GM21619 (cell line): ENCODE results near the gene AXIN2.

Experiments used
- ATAC-seq: cut with Tn5 transposase; IDR thresholded peaks from one replicate; pipeline ENCODE4 v1.9.1; 2021; ENCODE audit not compliant: unreplicated experiment

Gene AXIN2

DNA sequence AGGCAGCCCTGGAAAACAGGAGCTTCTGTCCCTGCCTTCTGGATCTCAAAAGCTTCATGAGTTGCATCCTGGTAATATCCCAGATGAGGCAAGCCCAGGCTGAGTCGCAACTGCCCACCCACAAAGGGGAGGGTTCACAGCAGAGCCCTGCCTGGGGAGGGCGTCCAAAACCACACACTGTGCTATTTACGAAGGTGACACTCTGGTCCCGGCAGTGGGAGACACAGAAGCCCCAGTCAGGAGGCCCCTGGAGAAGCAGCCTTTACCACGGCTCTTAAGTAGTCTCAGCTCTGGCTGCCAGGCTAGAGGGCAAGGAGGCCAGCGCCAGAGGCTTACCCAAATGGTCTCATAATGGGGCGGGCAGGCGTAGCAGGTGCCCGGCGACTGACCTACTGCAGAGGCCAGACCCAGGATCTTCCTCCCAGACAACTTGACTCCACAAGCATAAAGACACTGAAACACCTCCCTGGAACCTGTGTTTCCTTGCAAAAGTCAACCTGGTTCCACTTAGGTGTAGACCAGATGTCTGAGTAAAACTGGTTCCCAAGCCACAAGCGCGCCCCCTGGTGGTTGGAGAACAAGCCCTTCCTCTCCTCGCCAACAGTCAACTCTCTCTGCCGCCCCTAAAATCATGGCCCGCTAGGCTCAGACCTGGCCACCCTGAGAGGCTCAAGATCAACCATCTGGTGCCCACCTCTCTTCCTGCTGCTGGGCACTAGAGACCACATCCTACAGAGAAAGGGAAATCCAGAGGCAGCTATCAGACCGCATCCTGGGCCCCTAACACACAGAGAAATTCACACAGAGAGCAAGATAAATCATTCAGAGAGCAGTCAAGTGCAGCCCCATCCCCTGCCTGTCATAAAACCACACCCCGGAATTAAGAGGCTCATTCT lies 5.2 kb downstream of the AXIN2 start:
- no peak for ATAC-seq

DNA sequence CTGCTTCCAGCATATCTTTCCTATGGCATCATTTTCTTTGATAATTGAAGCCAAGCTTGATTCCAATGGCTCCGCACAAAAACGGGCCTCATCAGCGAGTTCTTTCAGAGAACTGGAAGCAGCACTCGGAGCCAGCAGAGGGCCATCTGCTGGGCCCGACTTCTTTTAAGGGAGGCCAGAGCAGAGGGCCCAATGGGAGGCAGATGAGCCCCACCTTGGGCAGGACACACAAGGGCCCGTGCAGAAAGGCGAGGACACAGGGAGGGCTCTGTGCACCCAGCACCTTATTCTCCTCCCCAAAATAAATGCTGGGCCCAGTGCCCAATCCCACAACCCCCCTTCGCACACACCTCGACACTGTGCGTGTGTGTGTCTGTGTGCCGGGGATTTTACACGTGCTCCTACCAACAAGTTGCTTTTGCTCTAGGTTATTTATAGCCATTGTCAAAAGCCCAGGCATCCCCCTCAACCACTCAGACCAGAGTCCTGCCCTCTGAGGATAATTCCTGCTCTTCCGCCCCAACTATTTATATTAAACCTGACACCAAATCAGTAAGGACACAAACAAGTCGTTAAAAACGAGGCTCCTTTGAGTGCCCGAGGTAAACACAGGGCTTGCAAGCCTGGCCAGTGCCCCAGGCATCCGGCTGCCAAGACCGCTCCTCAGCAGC lies 6.8 kb downstream of the AXIN2 start:
- ATAC-seq: no peak

DNA sequence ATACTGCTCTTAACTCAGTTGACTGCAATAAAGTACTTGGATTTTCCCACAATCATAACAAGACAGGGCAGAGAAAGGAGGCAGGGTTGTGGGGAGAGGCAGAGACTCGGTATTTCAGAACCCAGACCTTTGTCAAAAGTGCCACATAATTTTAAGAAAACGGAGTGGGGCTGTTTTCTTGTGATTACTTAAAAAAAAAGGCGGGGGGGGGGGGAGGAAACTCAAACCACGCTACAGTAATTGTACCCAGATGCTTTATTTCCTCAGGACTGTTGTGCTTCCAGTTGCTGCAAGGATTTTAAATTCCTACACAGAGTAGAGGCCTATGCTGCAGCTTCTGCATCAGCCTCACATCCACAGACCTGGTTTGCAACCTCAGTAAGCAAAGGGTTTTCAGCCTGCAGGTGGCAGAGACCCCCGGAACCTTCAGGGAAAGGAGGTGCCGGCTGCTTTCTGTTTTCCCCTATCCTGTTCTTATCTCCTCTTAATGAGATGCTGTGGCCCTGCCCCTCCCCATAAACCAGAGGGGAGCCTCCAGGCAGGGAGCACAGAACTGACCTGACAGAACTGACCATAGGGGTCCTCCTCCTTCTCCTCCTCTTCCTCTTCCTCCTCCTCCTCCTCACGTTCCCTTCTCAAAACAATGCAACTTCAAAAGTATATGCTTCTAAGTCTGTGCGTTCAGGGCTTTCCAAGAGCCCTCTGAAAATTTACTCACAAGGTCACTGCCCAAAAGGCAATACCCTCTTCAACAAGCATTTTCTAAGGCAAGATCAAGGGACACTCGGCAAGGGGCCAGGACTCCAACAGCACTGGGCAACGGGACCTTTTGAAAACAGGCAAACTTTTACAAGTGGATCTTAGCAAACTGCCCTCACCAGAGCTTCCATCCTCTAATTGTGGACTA lies 7.5 kb downstream of the AXIN2 start:
- ATAC-seq: no peak

DNA sequence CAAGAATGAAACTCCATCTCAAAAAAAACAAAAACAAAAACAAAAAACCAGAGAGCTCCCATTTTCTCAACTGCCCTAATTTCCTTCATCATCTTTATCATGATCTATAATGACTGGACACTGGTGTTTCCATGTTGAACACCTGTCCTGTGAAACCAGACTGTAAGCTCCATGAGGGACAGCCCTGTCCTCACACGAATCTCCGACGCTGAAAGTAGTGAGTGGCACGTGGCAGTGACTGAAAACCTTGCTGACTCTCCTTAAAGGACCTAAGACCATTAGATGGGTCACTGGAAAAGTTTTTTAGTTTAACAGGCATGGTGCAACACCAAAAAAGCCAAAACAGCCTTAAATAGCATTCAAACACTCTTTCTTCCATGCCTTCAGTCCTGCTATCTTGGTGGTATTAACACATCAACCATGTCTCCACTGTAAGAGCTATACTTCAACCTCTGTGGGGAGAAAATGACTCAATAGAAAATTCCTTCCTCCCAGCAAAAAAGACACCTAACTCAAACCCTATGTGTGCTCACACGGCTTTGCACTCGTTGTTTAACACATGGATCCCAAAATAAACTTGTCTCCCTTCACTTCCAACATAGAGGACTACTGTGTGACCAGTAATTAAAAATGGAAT lies 8.3 kb downstream of the AXIN2 start:
- no peak for ATAC-seq

DNA sequence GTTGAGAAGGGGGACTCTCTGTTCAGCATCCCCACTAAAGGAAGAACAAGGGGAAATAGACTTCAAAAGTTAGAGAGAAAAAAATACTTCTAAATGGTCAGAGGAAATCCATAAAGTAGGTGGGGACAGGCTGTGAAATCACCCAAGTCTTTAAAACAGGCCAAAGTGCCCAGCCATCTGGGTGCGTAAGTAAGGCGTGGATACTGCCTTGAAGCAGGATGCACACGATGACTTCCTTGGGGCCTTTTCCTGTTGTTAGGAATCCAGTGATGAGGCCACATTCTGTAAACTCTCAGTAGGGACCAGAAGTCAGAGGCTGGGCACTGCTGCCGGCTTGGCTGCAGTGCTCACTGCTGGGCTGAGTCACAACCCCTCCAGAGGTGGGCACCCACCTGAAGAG lies 9.2 kb downstream of the AXIN2 start:
- ATAC-seq: no peak

DNA sequence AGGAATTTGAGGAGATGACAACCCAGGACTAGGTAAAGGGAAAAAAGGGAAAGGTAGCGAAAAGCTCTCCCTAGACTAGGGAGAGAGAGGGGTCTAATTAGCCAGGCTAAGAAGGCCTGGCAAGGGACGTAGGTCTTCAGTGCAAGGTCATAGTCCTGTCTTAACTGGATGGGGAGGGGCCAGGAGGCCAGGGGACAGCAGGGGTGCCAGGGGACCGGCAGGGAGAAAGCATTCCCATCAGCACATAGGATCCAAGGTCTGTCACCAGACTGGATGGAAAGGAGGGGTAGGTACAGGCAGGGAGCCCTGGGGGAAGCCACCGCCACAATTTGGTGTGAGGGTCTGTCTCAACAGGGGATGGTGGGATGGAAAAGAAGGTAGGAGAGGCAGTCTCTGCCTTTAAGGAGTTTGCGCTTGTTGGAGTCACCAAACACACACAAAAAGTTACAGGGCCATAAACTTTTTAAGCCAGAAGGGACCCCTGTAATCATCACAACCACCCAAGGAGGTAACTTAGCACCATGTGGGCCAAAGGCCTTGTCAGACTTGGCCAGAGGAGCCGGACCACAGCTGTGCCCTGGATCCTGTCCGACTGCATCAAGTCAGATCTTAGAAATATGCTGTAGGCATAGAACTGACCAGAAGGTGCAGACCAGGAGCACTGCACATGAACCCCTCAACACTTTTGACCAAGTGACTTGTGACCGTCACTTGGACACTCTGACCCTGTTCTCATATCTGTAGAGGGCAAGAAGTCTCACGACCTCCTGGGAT lies 10.0 kb downstream of the AXIN2 start:
- no peak for ATAC-seq

DNA sequence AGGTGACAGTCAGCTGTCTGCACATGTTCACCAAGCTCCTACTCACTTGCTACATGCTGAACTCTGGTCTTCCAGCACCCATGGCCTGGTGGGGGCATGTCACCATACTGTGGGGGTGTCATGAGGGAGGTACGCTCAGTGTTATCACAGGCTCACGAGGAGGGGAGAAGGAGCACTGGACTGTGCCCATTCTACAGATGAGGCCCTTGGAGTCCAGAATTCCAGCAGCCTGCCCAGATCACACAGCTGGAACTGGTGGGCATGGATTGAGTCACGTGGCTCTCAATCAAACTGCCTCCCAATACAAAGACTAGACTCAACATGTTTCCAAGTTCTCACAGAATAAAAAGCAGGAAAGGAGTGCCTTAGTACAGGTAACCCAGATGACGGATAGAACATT lies 10.7 kb downstream of the AXIN2 start:
- ATAC-seq: no peak

DNA sequence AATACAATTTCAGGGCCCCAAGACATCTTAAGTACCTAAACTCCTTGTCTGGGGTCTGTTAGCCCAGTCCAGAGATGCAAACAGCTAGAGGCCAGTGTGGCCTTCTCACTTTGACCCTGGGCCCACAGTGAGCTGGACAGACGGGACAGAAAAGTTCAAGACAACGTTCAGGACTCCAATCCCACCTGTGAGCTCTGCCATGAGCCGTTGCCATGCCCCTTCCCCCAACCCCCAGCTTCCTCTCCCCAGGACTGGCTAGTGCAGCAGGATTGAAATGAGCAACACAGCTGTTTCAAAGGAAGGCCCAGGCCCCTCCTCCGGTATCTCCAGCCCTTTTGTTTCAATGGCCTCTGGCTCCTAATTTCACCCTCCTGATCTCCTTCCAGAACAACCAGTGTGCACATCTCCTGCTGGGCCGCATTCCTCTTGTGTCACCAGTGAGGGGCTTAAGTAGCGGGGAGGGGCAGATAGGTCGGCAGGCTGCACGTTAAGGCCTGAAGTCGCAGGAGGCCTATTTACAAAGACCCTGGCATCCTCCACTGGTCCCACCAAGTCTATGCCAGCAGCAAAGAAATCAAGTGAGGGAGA lies 11.3 kb downstream of the AXIN2 start:
- ATAC-seq: no peak

DNA sequence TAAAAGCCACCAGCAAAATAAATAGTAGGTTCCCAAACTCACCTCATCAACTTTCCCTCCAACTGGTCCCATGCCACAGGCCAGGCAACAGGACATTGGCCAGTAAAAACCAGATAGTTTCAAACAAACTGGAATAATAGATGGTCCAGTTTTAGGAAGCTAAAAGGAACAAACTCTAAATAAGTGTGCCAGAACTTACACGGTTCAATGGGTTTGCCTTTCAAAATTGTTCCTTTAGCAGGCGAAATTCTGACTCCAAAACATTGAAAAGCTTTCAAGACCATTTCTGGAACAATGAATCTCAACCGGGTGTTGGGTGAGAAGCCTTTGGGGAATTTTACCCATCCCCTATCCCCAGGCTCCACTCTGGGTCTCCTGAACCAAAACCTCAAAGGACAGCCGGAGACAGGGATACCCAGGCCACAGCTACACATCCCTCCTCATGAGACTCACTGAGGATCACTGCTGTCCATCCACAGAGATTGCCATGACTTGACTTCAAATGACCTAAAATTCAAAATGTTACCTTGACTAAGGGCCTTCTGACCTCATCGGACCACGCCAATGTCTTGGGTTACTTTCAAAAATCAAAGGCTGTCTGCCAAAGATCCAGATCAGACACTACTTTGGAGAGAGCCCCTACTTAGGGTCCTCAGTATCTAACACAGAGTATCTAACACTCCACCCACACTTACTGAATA lies 13.0 kb downstream of the AXIN2 start:
- no peak for ATAC-seq

DNA sequence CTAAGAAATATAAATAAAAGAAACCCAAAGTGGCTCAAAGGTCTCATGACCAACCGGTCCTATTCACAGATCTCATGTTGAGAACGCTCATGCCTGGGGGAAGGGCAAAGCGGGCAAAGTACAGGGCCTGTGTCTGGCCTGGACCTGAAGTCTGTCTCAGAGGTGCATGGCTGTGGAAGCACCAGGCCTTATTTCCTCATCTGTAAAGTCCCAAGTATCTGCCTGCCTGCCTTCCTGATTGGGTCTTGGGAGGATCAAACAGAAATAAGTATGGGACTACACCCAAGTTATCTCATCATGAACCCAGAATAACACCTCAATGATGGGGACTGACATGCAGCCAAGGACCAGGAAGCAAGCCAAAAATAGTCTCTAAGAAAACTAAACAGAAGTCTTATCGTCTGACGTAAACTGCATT lies 14.2 kb downstream of the AXIN2 start:
- no peak for ATAC-seq

DNA sequence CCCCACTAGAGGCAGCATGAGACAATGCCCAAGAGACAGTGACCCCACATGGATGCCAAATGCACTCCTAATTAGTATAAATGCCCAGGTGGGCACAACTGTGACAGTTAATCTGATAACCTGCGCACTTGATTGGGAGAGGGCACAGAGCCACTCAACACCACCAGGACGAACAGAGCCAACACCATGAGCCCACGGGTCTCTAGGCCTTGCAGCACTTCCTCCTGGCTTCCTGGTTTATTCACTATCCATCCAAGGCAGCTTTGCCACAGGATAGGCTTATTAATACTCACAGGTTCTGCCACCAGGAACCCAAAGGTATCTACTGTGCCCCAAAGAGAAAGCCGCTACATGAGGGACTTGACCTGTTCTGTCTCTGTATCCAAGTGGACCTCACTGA lies 14.9 kb downstream of the AXIN2 start:
- no peak for ATAC-seq

DNA sequence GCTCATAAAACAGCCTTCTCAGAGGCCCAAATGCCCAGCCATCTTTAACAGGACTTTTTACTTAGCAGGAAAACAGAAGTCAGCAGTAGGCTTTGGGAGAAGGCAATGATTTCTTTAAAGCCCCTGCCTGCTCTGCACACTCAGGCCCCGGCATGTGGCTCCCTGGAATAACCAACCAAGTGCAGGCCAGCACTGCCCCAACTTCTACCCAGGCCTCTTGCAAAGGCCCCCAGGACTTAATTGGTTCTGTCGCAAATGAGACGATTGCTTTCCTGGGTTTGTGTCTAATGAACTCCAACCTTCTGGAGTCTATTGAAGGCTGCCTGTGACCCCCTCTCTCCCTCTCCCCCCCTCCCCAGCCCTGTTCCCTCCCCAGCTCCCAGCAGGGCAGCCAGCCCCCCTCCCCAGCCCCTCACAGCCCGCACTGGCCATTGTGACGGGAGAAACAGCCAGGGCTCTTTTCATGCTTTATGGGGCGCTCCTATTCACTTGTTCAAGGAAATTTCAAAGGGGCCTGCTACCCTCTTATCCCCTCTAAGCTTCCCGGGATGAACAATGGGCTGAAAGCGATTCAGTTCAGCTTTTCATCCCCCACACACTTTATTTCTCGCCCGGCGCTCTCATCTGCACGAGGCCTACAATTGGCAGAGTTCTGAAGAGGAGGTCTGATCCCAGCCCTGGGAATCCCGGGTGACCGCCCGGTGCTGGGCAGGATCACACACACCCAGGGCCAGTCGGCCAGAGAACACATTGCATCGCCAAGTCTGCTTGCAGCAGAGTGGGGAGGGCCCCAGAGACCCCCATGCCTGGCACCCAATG lies 15.5 kb downstream of the AXIN2 start:
- ATAC-seq: no peak

DNA sequence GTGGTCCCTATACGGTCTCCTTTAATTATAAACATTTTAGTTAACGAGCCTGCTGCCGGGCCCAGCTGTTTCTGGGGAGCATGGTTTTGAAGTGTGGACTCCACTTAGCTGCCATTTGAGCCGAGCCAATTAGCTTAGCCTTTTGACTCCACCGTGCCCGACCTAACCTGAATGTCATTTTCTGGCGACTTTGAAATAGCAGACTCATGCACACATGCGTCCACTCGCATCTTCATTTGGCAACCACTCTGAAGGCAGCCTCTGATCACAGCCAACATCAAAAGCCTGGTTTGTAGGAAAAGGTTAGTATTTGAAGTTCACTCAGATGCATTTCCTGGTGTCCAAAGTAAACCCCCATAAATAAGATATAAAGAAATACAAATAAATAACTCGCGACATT lies 16.8 kb downstream of the AXIN2 start:
- no peak for ATAC-seq

DNA sequence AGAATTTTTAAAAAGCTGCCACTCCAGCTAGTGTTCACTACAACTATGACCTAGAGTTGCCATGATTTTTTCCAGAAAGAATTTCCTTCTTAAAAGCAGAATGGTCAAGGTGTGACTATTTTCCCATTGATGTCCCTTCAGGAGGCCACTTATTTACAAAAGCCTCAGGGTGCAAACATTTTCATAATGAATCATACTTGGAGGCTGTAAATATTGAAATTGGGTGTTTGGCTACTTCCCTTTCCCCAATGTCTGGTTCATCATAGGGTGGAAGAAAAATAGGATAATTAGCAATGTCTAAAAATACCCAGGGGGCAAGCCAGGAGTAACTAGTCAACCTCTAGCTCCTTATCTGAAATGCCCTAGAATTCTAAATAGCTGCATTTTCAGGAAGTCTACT lies 18.8 kb downstream of the AXIN2 start:
- no peak for ATAC-seq

DNA sequence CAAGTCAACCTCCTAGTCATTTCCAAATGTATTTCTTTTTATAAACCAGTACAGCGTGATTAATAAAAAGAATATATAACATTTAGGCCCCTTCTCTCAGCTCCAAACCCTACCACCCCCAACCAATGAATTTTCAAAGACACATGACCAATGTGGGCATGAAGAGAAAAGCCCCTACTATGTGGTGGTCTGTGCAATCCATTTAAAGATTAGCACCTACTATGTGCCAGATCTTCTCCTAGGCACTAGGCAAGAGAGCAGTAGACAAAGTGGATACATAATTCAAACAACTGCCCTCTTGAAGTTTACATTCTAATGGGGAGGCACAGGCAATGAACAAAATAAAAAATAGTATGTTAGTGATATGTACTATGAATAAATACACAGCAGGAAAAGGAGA lies 19.4 kb downstream of the AXIN2 start:
- no peak for ATAC-seq

DNA sequence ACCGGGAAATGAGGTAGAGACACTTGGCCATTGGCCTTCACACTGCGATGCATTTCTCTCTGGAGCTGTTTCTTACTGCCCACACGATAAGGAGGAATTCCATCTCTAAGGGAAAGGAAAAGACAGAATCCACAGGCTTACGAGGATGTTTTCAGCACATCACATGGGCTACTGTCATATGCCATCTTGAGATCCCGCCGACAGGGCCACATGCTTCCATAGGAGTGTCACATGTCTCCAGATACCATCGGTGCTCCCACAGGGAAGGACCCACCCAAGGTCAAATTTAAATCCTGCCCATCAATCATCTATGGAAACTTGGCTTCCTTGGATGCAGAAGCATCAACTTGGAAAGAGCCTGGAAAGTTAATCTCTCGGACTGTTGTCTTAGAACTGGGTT lies 20.0 kb downstream of the AXIN2 start:
- ATAC-seq: no peak

DNA sequence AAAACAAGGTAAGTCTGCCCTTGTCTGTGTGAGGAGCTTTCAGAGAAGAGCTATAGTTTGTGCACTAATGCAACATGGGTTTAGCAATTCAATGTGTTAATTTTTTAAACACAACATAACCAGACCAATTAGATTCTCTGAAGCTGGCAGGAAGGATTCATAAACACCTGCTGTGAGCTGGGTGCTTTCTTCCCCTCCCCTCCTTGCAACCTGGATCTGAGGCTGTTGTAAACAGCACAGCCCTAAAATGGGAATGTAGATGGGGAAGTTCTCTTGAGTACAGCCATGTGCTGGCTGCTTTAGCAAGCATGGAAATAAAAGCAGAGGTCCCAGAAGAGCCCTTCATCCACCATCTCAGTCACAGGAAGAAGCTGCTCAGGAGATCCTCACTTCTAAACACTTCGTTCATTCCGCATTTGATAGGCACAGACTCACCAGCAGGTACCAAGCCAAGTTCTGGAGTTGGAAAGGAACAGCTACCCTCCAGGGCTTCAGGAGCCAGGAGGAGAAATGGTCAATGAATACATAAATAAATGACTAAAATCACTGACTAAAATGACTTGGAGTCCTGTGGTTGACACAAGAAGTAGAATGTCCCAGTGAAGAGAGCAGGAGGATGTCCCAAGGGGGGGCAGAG lies 21.7 kb downstream of the AXIN2 start:
- no peak for ATAC-seq
